ENCODE data around the gene FOXN3. TPM values are rescaled to one million over a fixed set of nuclear protein-coding genes. Genes with fewer than 3 reads are reported as not detected.

The FOXN3 gene
- total RNA-seq, 1 experiment from 2014 or later: 125 TPM

- no peak overlapping the region for H4K91ac ChIP-seq (ENCODE audit: insufficient read length, low read depth, low read length)
- no peak overlapping the region for H2BK12ac ChIP-seq (ENCODE audit: insufficient read length, low read depth, low read length)
- no peaks in the 10 kb centered on the region for H3K27me3 ChIP-seq (ENCODE audit: insufficient read depth, low read length)
- Mint-ChIP-seq H3K4me1 (peaks cover 54 to 59% of the 10 kb centered on the region in 2 experiments), H3K9me3 (no peaks in the 10 kb centered on the region), H3K4me3 (no peak overlapping the region), H3K27me3 (ENCODE audit: low read depth) (no peaks in the 10 kb centered on the region), H3K27ac (no peak overlapping the region), H3K36me3 (ENCODE audit: insufficient read depth in 1 of 3, low read depth in 3 of 3) (peaks cover 0 to 14% (median 5%) of the 10 kb centered on the region in 3 experiments; a peak in 3 of 7 replicates)
- no peak overlapping the region for H2AK5ac ChIP-seq (ENCODE audit: insufficient read length, low read length)
- no peak overlapping the region for H3K9ac ChIP-seq (ENCODE audit: extremely low read depth, insufficient read length, low read length)
- no peak overlapping the region for H2BK15ac ChIP-seq (ENCODE audit: low read depth, low read length)
- H3T11ph ChIP-seq (ENCODE audit: low read length): no peak overlapping the region
- H3K14ac ChIP-seq (ENCODE audit: insufficient read depth, low read length): no peak overlapping the region
- H3K4me1 ChIP-seq (ENCODE audit: insufficient read depth, low read length): peaks cover 26% of the 10 kb centered on the region
- H2BK20ac ChIP-seq (ENCODE audit: low read depth, low read length, poor library complexity, severe bottlenecking): no peak overlapping the region
- no peak overlapping the region for H2AFZ ChIP-seq (ENCODE audit: low read length)
- H3K27ac ChIP-seq (ENCODE audit: insufficient read length, low read depth, low read length): no peak overlapping the region
- no peak overlapping the region for H3K4me2 ChIP-seq (ENCODE audit: insufficient read depth, insufficient read length, low read length)
- H2BK120ac ChIP-seq (ENCODE audit: low read depth, low read length, poor library complexity, severe bottlenecking): no peak overlapping the region
- H4K5ac ChIP-seq (ENCODE audit: insufficient read length, low read depth, low read length): no peak overlapping the region
- TF ChIP-seq CTCF (conservative IDR thresholded peaks at IDR 0.05): no peak
- H3K23me2 ChIP-seq (ENCODE audit: insufficient read length, low read depth, low read length, poor library complexity, severe bottlenecking): no peaks in the 10 kb centered on the region
- H3K18ac ChIP-seq (ENCODE audit: insufficient read length, low read depth, low read length): no peak overlapping the region
- peaks cover 2% of the 10 kb centered on the region for H4K20me1 ChIP-seq (ENCODE audit: control insufficient read depth, insufficient read depth, insufficient read length)
- DNase-seq: no peak
- H4K8ac ChIP-seq (replicated peaks; ENCODE audit: insufficient read length, low read depth, low read length): no peak overlapping the region
- no peak overlapping the region for H2BK5ac ChIP-seq (ENCODE audit: insufficient read length, low read length)
- H3K79me1 ChIP-seq (ENCODE audit: insufficient read depth, low read depth, low read length, poor library complexity, severe bottlenecking): peaks cover 13% of the 10 kb centered on the region
- no peak overlapping the region for H3K56ac ChIP-seq (ENCODE audit: insufficient read length, low read depth, low read length)
- H3K4ac ChIP-seq (ENCODE audit: low read depth, low read length): no peak overlapping the region
- H3K79me2 ChIP-seq (ENCODE audit: insufficient read depth, low read length): peaks cover 25% of the 10 kb centered on the region
- H3K23ac ChIP-seq (ENCODE audit: insufficient read length, low read depth, low read length): no peak overlapping the region
- WGBS (ENCODE audit: extremely low coverage, insufficient read length, low lambda C conversion rate): no CpG with 5 or more reads among the region's 5 CpGs
- H3K9me3 ChIP-seq (ENCODE audit: control insufficient read depth, low read depth, low read length): no peaks in the 10 kb centered on the region
These were observed 148.5 kb downstream of the FOXN3 start for GRCh38 chr14:89268514-89268913.
